ENCODE data around the gene C1QTNF5.

C1QTNF5 gene

DNA sequence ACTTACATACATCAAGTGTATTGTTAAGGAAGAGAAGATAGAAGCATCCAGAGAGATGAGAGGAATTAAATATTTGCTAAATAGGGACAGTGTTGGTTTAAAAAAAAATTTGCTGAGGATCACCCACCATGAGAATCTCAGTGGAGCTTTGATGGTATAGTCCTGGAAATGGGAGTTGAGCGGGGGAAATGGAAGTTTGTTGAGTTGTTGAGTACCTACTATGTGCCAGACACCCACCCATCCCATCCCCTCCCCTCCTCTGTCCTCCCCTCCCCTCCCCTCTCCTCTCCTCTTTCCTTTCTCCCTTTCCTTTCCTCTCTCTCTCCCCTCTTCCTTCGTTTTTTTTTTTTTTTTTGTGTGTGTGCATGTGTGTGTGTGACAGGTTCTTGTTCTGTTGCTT lies 10.5 kb upstream of the C1QTNF5 start:
- no peak overlapping the region for H3K4me3 ChIP-seq (ENCODE audit: low read depth, low read length)
- DNase-seq (ENCODE audit: low read depth): no peak
- TF ChIP-seq, protein P1, sequence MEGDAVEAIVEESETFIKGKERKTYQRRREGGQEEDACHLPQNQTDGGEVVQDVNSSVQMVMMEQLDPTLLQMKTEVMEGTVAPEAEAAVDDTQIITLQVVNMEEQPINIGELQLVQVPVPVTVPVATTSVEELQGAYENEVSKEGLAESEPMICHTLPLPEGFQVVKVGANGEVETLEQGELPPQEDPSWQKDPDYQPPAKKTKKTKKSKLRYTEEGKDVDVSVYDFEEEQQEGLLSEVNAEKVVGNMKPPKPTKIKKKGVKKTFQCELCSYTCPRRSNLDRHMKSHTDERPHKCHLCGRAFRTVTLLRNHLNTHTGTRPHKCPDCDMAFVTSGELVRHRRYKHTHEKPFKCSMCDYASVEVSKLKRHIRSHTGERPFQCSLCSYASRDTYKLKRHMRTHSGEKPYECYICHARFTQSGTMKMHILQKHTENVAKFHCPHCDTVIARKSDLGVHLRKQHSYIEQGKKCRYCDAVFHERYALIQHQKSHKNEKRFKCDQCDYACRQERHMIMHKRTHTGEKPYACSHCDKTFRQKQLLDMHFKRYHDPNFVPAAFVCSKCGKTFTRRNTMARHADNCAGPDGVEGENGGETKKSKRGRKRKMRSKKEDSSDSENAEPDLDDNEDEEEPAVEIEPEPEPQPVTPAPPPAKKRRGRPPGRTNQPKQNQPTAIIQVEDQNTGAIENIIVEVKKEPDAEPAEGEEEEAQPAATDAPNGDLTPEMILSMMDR (IDR thresholded peaks at IDR 0.05; ENCODE audit: low read depth, low read length, missing control alignments): no peak

DNA sequence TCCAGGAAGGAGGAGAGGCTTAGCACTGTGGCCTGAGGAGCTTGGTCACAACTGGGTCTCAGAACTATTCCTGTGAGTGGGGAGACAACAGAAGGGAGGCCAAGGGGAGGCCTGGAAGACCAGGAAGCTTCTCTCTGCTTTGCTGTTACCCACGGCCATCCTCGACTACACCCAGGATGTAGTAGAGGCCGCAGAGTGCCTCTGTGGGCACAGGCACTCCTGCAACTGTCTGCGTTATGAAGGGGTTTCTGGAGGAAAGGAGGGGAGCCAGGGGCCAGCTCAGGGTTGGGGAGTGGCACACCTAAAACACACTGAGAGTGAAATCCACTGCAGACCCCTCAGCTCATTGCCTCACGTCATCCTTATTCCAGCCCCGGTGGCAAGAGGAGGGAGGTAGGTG lies 9.6 kb upstream of the C1QTNF5 start:
- no peak for DNase-seq (ENCODE audit: low read depth)
- TF ChIP-seq, protein P1 (IDR thresholded peaks at IDR 0.05; ENCODE audit: low read depth, low read length, missing control alignments): no peak
- no peak overlapping the region for H3K4me3 ChIP-seq (ENCODE audit: low read depth, low read length)

DNA sequence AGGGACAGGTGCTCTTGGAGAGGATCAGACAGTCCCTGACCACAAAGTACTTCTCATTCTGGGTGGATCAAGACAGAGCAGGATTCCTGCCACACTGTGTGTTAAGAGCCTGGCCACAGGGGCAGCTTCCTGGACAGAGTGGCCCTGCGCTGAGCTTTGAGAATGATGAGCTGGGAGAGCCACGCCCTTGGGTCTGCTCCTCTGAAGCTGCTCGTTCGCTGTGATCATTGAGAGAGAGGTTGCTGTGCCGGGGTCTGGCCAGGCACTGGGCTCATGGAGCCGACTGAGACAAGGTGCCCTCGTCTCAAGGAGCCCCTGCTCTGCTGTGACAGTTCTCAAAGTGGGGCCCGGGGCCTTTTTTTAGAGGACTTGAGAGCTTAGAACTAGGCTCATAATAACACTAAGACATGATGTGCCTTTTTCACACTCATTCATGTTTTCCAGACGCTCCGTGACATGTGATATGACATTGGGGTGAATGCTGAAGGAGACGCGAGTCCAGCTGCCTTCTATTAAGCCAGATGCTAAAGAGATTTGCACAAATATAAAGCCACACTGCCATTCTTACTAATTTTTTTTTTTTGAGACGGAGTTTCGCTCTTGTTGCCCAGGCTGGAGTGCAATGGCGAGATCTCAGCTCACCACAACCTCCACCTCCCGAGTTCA lies 7.4 kb upstream of the C1QTNF5 start:
- no peak for DNase-seq (ENCODE audit: low read depth)
- TF ChIP-seq, protein P1 (IDR thresholded peaks at IDR 0.05; ENCODE audit: low read depth, low read length, missing control alignments): no peak
- H3K4me3 ChIP-seq (ENCODE audit: low read depth, low read length): no peak overlapping the region

GRCh38 chr11:119347242-119347641 lies 6.6 kb upstream of the C1QTNF5 start:
- H3K4me3 ChIP-seq (ENCODE audit: low read depth, low read length): no peak overlapping the region
- TF ChIP-seq, protein P1 (IDR thresholded peaks at IDR 0.05; ENCODE audit: low read depth, low read length, missing control alignments): no peak
- DNase-seq (ENCODE audit: low read depth): no peak

DNA sequence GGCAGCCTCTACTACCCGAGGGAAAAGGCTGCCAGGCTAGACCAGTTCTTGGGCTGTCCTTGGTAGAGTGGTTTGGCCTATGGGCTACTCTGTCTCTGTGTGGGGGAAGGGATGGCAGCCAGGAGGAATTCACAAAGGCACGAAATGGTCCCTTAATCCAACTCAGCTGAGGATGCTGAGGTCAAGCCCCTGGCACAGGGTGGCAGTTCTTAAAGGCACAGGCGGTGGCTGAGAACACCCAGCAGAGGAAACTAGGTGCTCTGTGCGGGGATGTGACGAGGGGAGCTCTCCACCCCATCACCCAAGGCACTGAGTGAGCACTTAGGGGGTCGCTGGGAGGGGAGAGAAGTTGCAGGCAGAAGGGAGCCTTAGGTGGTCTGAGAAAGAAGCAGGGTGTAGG lies 5.9 kb upstream of the C1QTNF5 start, which contains the start of gene MFRP:
Gene MFRP (minus strand): TSS at position 101 of the 400 bp plus-strand sequence. CDS start 192 bp downstream, outside the sequence.
- H3K4me3 ChIP-seq (ENCODE audit: low read depth, low read length): no peak within 1 kb of the TSS
- TF ChIP-seq, protein P1 (IDR thresholded peaks at IDR 0.05; ENCODE audit: low read depth, low read length, missing control alignments): no peak
- DNase-seq (ENCODE audit: low read depth): no peak

DNA sequence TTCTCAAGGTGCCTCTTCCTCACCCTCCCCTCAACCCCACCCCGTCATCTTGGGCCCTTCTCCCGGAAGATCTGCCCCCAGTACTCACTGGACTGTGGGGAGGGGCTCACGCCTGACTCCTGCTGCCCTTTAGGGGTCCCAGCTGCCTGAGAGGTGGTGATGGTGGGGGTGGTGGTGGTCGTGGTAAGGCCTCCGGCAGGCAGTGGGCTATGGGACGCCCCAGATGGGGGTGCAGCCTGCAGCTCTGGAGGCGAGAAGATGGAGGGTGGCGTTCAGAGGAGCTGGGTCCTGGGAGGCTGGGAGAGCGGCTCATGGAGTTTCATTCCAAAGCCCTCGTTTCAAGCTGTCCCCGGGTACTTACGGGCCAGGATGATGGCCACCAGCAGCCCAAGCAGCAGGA lies 5.0 kb upstream of the C1QTNF5 start:
- no peak overlapping the region for H3K4me3 ChIP-seq (ENCODE audit: low read depth, low read length)
- TF ChIP-seq, protein P1 (IDR thresholded peaks at IDR 0.05; ENCODE audit: low read depth, low read length, missing control alignments): no peak
- DNase-seq (ENCODE audit: low read depth): no peak
